ENCODE results near the gene GABRD.

The GABRD gene

DNA sequence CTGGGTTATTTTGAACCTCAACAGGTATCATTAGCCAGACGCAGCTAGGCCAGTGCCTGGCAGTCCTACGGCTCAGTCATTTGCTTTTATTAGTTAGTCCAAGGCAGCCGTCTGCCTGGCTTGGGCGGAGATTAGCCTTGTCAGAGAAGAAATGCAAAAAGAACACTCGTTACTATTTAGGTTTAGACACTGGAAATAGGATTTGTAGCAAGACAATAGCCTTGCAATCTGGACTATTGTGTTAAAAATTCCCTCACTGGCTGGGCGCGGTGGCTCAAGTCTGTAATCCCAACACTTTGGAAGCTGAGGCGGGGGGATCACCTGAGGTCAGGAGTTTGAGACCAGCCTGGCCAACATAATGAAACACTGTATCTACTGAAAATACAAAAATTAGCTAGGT is 20.1 kb downstream of the GABRD start:
- no peak for DNase-seq

DNA sequence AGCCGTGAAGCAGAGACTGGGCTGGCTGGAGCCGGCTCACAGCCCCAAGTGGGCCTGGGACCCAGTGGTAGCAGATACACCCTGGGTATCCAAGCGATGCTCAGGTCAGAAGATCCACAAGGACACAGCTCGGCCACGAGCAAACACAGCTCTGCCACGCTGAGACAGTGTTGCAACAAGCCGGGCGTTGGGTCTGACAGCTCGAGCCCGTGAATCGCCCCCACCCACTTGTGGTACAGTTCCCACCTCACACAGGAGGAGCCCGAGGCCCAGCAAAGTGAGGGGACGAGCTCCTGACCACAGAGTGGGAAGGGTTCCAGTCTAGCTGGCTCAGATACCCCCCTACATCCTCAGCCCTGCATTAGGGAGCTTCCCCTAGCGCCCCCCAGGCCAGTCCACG is 22.2 kb downstream of the GABRD start:
- no peak for DNase-seq

DNA sequence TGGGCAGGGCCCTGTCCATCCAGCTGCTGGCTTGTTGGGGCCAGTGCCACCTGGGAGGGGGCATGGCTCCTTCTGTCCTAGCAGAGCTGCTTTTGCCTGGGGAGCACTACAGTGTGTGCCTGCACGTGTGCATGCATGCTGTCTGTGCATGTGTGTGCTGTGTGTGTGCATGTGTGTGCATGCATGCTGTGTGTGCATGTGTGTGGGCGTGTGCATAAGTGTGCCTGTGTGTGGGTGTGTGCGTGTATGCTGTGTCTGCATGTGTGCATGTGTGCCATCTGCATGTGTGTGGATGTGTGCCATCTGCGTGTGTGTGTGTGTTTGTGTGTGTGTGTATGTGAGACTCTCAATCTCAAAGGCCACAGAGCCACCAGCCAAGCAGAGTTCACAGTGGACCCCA is 22.7 kb downstream of the GABRD start:
- DNase-seq, result no peak

DNA sequence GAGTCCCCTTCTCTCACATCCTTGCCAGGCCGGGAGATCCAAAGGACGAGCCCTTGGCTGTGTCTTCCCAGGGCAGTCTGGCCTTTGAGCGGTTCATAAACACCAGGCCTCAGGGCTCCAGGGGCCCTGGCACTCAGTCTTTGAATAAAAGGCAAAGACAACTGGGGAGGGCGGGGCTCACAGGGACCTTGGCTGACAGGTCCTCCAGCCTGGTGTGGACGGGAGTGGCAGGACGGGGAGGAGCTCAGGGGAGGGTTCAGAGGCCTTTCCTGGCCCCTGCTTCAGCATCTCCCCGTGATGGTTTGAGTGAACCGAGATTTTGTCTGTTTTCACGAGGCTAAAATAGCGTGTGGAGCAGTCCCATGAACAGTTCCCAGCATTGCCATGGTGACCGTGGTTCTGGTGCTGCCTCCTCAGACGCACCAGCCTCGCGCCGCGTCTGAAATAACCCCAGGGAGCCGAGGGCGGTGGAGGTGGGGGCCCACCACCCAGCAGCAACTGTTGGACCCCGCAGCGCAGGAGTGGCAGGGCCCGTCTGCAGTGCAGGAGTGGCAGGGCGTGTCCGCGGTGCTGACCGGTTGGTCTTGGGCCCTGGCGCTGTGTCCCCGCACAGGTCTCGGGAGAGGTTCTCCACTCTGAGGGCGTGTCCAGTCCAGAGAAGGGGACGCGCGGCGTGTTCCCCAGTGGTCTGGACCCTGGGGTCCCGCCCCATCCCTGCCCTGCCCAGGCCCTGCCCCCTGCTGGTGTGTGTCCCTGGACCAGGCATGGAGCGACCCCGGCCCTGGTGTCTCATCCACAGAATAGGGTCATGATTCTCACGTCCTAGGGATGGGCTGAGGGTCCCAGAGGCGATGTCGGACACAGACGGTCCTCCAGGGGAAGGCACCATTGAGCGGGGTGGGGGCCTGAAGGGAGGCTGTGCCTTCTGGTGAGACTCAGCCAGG is 24.0 kb downstream of the GABRD start:
- no peak for DNase-seq

DNA sequence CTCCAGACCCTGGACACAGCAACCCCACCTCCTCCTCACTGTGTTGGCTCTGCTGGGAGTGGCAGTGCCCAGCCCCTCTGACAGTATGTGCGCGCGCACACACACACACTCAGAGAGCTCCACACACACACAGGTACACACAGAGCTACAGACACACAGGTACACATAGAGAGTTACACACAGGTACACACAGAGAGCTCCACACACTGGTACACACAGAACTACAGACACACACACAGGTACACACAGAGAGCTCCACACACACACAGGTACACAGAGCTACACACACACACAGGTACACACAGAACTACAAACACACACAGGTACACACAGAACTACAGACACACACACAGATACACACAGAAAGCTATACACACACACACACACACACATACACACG is 24.7 kb downstream of the GABRD start:
- no peak for DNase-seq

DNA sequence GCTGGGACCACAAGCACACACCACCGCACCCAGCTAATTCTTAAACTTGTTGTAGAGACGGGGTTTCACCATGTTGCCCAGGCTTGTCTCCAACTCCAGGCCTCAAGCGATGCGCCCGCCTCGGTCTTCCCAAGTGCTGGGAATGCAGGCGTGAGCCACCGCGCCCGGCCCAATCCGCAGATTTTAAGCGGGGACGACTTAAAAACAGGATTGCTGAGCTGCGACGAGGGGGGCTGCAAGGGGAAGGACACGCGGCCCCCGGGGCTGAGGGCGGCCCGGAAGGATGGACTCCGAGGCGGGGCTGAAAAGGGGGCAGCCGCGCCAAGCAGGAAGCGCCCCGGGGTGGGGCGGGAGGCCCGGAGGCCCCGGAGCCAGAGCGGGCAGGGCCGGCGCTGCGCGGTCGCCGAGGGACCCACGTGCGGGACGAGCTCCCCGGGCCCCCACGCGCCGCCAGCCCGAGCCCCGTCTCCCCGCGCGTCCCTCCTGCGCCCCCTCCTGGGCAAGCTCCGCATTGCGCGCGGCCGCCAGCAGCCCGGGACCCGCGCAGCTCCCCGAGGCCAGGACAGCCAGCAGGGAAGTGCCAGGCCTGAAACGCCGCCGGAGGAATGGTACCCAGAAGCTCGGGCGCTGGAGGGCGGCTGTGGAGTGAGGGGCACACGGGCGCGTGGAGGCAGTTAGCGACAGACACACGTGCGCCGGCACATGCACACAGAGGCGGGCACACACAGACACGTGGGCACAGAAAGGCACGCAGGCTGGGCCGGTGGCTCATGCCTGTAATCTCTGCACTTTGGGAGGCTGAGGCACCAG is 25.6 kb downstream of the GABRD start:
- DNase-seq, result peak in 13 of 14 donors; percentile 21 to 84 (median 46)

DNA sequence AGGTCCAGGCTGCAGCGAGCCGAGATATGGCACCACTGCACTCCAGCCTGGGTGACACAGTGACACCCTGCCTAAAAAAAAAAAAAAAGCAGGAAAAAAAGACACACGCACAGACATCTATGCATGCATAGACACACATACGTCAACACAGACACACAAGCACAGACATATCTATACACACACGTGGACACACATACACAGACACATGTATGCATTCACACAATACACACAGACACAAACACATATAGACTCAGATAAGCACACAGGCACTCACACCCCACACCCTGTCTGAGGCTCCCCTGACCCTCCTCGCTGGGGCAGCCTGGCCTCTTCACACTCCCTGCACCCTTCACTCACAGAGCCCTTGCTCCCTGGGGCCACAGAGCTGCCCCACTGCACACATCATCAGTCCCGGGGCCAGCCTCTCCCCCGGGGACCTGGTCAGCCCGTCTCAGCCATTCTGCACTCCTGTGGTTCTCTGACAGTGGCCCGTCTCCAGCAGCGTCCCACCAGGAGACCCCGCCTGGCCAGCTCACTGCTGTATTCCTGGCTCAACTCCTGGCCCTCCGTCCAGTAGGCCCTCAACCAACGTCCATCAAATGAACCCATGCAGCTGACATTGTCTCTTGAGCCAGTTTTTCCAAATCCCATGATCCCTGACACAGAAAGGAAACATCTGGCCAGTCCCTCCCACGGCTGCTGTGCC is 26.5 kb downstream of the GABRD start:
- DNase-seq, result no peak

DNA sequence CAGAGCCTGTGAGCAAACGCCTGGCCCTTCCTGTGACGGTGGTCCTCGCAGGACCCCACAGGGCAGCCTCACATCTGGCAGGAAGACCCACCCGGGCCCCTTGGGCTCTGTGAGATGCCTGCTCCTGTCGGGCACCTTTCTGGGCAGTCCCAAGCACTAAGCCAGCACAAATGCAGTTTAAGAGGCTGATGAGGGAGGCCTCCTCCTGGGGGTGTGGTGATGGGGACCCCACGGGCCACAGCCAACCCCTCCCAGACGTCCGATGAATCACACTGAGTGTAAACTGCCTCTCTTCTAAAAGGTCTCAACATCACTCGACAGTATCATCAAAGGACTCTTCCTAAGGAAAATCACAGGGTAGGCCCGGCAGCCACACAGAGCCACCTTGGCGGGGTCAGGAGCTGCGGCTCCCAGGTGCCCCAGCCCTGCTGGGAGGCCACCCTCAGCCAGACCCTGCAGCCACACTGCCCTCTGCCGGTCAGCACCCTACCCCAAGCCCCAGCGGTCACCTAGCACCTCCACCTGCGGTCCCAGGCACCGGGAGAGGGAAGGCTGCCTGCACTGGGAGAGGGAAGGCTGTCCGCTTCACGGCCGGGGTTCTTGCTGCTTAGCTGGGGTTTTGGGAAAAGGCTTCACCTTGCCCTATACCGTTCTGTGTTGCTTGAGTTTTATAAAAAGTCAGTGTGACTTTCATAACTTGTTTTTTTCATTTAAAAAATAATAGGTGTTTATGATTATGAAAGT is 27.2 kb downstream of the GABRD start:
- DNase-seq, result peak in 5 of 14 donors; percentile 4 to 19 (median 8)

DNA sequence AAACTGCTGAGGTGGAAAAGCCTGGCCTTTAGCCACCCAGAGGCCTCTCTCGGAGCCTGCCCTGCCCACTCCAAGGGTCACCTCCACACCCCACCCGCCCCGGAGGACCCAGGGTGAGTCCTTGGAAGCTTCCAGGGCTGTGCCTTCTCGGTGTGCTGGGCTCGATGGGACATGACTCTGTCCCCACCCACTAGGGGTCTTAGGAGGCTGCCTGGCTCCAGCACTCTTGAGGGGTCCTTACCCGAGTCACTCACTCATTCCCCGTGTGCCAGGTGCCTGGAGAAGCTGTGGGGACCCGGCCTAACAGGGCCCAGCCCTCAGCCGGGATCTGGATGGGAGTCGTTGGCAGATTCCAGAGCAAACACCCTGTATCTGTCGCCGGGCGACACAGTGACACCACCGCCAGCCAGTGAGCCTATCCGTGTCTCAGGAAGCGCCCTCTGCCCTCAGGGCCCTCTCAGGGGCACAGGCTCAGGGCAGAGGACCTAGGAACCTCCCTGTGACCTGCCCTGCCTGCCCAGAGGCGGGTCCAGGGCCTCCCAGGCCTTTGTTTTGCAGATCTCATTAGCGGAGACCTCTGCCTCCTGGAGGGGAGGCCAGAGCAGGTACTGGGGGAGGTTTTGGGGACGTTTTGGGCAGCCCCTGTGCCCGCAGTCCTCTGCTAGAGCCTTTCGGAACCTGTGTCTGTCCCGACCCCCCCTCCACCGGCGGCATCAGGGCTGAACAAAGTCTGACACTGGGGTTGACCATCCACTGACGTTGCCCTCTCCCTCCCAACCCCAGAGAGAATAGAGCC is 28.0 kb downstream of the GABRD start:
- DNase-seq, result no peak

DNA sequence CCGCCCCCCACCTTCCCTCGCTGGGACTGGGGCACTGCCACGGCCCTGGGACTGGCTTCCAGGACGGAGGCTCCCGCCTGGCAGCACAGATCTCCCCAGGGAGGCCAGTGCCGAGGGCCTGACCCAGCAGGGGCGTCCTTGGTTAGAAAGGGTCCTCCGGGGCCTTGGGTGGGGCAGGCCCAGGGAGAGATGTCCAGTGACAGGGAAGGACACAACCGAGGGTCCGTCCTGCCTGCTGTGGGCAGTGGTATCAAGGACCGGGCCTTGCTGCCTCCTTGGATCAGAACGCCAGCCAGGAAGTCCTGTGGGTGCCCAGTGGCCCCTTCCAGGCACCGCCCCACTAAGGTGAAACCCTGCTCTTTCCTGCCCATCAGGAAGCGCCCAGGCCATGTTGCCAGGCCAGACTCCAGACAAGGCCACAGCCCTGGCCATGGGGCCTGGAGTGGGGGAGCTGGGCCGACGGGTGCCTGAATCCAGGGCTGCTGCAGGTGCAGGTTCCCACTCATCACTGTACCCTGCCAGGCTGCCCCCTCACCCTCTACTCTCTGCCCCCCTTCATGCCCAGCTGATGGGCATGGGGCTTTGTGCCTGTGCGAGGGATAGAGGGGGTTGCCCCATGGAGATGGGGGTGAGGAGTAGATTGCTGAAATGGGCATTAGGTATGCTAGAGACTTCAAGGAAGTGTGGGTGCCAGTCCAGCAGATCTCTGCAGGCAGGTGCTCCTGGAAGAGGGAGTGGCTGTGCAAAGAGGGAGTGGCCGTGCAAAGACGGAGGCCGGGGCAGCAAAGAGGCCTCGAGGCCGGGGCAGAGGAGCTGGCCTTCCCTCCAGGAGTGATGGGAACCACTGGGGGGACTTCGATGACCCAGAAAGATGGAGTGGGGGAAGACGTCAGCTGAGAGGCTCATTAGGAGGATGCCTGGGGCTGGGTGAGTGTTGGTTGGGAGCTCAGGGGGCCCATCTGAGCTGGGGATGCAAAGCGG is 28.9 kb downstream of the GABRD start:
- DNase-seq, result no peak

DNA sequence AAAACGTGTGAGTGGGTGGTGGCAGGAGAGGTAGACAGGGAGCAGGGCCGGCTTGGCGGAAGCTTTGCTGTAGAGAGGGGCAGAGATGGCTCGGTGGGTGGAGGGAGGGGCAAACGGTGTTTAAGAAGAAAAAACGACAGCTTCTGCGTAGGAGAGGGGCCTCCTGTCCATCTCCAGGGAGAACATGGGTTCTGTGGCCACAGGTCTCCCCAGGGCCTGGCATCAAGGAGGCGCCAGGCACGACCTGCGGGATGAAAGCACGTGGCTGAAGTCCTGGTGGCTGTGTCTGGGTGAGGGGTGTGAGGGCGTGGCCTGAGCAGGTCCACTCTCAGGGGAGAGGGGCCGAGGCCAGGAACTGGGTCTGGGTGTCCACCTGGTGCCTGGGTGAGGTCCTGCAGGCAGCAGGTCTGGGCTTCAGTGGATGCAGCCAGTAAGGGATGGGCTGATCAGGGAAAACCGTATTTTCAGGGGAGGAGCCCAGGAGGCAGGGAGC is 30.1 kb downstream of the GABRD start:
- DNase-seq, result no peak

DNA sequence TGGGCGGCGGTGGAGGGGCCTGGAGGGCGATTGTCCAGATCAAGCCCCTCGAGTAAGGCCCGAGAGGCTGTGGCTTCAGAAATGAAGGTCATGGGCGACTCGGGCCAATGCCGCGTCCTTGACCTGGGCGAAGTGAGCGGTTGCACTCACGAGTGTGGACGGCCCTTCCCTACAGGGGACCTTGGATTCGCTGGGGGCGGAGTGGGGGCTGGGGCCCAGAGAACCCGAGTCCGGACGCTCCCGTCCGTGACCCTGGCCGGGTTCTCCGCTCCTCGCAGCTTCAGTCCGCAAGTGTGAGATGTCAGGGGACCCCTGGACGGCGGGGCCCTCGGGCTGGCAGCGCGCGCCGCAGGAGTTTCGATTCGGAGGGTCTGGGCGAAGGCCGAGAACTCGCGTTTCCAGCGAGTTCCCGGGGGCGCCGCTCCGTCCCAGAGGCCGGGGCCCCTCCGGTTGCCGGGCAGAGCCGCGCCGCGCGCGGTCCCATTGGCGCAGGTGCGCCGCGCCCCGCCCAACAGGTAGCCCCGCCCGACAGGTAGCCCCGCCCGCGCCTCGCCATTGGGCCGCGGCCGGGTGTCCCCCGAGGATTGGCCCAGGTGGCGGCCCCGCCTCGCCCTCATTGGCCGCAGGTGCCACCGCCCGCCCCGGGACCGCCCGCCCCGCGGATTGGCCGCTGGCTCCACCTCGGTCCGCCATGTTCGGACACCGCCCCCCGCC is 30.7 kb downstream of the GABRD start, which contains the start of gene PRKCZ:
Gene PRKCZ (plus strand): TSS at position 694 of the 714 bp plus-strand sequence. CDS start 220 bp downstream, outside the sequence.
- peak in 7 of 14 donors; percentile 4 to 90 (median 26) for DNase-seq

DNA sequence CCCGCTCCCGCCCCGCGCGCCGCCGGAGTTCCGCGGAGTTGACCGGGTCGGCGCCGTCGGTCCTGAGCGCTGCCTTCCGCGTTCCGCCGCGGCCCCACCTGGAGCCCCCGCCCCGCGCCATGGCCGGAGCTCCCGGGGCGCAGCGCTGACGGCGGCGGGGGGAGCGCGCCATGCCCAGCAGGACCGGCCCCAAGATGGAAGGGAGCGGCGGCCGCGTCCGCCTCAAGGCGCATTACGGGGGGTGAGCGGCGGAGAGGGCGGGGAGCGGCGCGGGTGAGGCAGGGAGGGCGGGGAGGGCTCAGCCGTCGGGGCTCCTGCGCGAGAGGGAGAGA is 31.3 kb downstream of the GABRD start:
- DNase-seq, result no peak

DNA sequence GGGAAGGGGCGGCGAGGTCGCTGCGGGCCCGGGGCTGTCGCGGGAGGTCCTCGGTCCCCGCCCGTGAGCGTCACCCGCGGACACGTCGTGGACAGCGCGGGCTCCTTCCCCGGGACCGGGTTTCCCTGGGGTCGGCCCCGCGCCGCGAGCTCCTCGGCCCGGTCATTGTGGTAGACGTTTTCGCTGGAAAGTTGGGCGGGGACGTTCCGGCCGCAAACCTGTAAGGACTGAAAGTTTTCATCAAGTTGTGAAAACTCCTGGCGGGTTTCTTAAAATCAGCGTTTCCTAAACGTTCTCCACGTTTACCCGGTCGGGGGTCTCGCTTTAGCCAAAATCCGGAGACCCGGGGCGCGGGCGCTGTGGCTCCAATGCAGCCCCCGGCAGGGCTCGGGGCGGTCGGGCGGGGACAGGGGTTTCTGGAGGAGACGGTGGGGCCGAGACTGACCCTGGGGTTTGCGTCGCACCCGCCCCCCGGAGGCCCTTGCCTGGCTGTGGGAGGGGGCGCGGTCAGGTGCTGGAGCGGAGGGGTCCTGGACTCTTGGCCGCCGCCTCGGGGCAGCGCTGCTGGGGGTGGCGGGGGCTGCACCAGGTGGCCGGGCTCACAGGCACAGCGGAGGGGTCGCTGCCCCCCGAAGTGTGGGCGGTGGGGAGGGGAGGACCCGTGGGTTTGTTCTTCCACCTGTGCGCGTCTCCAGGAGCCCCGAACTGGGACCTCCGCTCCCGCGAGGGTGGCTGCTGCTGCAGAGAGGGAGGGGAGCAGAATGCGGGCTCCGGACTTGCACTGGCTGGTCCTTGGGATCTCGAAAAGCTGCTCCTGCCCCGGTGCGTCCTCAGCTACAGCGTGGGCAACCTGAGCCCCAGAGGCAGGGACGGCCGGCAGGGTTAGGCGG is 31.9 kb downstream of the GABRD start:
- DNase-seq, result no peak

DNA sequence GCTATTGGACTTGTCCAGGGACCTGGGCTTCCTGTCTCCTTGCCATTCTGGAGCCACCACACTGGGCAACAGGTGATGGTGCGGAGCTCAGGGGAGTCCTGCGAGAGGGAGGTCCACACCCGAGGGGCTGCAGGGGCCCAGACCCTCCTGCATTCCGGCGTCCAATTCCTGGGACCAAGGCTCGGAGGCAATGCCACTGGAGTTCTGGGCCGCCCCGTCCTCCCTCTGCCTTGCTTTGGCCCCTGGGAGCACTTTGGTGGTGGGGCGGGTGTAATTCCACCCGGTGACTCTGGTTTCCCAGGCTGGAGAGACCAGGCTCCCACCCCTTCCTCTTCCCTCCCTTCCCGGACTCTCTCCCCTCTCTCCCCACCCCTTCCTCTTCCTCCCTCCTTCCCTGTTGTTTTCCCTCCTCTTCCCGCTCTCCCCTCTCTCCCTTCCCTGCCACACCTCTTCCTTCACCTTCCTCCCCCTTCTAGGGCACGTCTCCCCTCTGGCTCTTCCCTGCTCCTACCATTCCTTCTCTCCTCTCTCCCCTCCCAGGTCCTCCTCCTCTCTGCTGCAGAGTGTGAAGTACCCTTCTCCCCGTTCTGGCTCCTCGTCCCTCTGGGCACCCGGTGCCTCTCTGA is 33.0 kb downstream of the GABRD start:
- DNase-seq, result no peak

DNA sequence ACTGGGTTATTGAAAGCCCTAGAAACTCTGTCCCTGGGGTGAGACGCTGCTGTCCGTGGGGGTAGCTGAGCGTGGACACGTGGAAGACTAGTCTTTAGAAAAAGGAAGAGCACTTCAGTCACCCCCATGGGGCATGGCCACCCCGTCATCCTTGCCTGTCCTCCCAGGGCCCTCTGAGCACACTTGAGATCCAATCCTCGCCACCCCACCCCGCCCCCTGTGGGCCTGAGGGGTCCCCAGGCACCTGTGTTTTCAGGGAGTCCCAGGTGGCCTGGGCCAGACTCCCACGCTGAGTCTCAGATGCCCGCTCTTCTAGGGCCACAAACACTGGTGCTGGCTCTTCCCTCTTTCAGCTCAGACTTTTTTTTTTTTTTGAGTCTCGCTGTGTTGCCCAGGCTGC is 33.6 kb downstream of the GABRD start:
- DNase-seq, result no peak

DNA sequence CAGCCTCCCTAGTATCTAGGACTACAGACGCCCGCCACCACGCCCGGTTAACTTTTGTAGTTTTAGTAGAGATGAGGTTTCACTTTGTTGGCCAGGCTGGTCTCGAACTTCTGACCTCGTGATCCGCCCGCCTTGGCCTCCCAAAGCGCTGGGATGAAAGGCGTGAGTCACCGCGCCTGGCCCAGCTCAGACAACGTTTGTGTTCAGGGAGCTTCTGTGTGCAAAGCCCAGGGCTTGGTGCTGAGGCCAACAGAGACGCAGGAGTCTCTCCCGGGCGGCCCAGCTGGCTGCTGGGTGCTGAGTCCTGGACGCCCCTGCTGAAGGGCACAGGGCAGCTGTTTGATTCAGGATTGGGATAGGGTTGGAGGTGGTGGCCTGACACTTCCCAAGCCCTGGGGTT is 34.1 kb downstream of the GABRD start:
- DNase-seq, result no peak

All from C1 segment of cervical spinal cord (tissue), 14 donors.